Thyroid gland (tissue), 4 donors: ENCODE results near the gene OSBP2. TPM values are rescaled to one million over a fixed set of nuclear protein-coding genes. Genes with fewer than 3 reads are reported as not detected.

Experiments used
- DNase-seq, 2 donors: peaks; one replicate each; pipeline ENCODE4 v3.0.0-alpha.2; 2019
- H3K27ac ChIP-seq, 3 donors: fragments of 200-600 bp; sonication (generic); 1 replicate in 2 of 3; 2 replicates in 1 of 3; pipeline ENCODE4 v1.5.1; 2016 to 2019; ENCODE audit warnings: mild to moderate bottlenecking in 1 of 3, moderate library complexity in 1 of 3
- H3K27me3 ChIP-seq: fragments of 200-600 bp; sonication (generic); one replicate; pipeline ENCODE4 v1.5.1; 2019
- H3K36me3 ChIP-seq, 2 donors: fragments of 200-600 bp; sonication (generic); one replicate each; pipeline ENCODE4 v1.5.1; 2016 to 2019
- H3K4me1 ChIP-seq, 2 donors: fragments of 200-600 bp; sonication (generic); one replicate each; pipeline ENCODE4 v1.5.1; 2017 to 2019
- H3K4me3 ChIP-seq, 3 donors: fragments of 200-600 bp; sonication (generic); replicated peaks in 1 of 3; 1 replicate in 2 of 3; 2 replicates in 1 of 3; pipeline ENCODE4 v1.5.1; 2016; ENCODE audit warnings: mild to moderate bottlenecking in 1 of 3
- H3K9me3 ChIP-seq: fragments of 200-600 bp; sonication (generic); one replicate; pipeline ENCODE4 v1.5.1; 2017
- POLR2A ChIP-seq, 2 donors: fragments of 450-650 bp; IDR thresholded peaks; one replicate each; pipeline ENCODE4 v1.6.1; 2017; ENCODE audit warnings: antibody characterized with exemption in 2 of 2, mild to moderate bottlenecking in 2 of 2, moderate library complexity in 1 of 2
- WGBS, 2 donors: methylation state at CpG; one replicate each; pipeline ENCODE4 v1.1.5; 2017; 5-methylcytosine and 5-hydroxymethylcytosine counted together
- intact Hi-C: fragments of 100-400 bp; cut with DNase I; formaldehyde crosslinking; loops from one replicate; pipeline ENCODE4 v1.15.1; 2023
- total RNA-seq, 4 donors: library from RNA; depleted of rRNA; stranded (reverse); fragments of >200 nt; gene quantifications; one replicate each; pipeline ENCODE4 v1.2.3, GENCODE V29; 2016
- TF ChIP-seq, protein P1 (sequence below), 6 experiments: fragments of 200-600 bp in 3 of 6; fragments of 450-650 bp in 3 of 6; sonication (generic) in 3 of 6; IDR thresholded peaks; one replicate each; pipeline ENCODE4 v1.5.1; 2016 to 2019; ENCODE audit warnings: antibody characterized with exemption in 6 of 6, mild to moderate bottlenecking in 2 of 6, inconsistent platforms in 1 of 6, moderate library complexity in 1 of 6

OSBP2 gene
- total RNA-seq, 4 donors from 2014 or later = 7.8 to 13.4 (median 11.5) TPM

DNA sequence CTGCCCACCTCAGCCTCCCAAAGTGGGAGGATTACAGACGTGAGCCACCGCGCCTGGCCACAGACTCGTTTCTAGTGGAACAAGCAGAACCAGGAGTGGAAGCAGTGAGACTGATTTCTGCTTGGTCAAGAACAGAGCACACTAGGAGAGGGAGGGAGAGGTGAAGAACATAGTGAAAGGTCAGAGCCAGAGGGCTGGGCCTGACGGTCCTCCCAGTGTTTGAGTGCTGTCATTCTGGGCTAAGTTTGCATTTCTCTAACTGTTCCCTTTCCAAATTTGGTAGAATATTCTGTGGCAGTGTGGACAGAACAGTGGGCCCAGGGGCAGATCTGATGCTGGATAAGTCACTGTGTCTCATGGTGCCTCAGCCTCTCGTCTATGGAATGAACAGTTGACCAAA, 55.2 kb downstream of the OSBP2 start:
- no peak overlapping the region for H3K4me3 ChIP-seq
- TF ChIP-seq, protein P1, sequence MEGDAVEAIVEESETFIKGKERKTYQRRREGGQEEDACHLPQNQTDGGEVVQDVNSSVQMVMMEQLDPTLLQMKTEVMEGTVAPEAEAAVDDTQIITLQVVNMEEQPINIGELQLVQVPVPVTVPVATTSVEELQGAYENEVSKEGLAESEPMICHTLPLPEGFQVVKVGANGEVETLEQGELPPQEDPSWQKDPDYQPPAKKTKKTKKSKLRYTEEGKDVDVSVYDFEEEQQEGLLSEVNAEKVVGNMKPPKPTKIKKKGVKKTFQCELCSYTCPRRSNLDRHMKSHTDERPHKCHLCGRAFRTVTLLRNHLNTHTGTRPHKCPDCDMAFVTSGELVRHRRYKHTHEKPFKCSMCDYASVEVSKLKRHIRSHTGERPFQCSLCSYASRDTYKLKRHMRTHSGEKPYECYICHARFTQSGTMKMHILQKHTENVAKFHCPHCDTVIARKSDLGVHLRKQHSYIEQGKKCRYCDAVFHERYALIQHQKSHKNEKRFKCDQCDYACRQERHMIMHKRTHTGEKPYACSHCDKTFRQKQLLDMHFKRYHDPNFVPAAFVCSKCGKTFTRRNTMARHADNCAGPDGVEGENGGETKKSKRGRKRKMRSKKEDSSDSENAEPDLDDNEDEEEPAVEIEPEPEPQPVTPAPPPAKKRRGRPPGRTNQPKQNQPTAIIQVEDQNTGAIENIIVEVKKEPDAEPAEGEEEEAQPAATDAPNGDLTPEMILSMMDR (IDR thresholded peaks at IDR 0.05) = no peak
- no peak for TF ChIP-seq POLR2A (IDR thresholded peaks at IDR 0.05)
- no peaks in the 10 kb centered on the region for H3K9me3 ChIP-seq
- no peak for DNase-seq
- H3K27me3 ChIP-seq = no peaks in the 10 kb centered on the region
- WGBS, 2 donors = 71 to 73% methylated on average over 6 of the region's 6 CpGs
- H3K27ac ChIP-seq = no peak overlapping the region
- intact Hi-C loops = no loop called here
- H3K4me1 ChIP-seq = no peaks in the 10 kb centered on the region
- no peaks in the 10 kb centered on the region for H3K36me3 ChIP-seq

DNA sequence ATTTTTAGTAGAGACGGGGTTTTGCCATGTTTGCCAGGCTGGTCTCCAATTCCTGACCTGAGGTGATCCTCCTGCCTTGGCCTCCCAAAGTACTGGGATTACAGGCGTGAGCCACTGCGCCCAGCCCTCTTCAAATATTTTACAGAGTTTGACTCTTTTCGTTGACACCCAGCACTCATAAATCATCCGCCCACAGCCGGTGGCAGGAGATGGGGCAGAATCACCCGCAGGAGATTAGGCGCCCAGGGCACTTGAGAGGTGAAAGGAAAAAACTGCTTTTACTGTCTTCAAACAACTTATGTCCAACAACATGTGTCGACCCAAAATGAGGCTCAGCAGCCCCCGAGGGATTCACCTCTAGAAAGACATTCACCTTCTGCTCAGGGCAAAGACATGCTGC, 56.9 kb downstream of the OSBP2 start:
- Histone ChIP-seq H3K36me3 (no peaks in the 10 kb centered on the region), H3K27ac (no peak overlapping the region), H3K4me1 (no peaks in the 10 kb centered on the region), H3K9me3 (no peaks in the 10 kb centered on the region), H3K4me3 (no peak overlapping the region), H3K27me3 (no peaks in the 10 kb centered on the region)
- intact Hi-C loops = no loop called here
- 92 to 93% methylated on average over 10 of the region's 10 CpGs for WGBS, 2 donors
- no peak for TF ChIP-seq POLR2A (IDR thresholded peaks at IDR 0.05)
- TF ChIP-seq, protein P1 (IDR thresholded peaks at IDR 0.05) = no peak
- DNase-seq = no peak

DNA sequence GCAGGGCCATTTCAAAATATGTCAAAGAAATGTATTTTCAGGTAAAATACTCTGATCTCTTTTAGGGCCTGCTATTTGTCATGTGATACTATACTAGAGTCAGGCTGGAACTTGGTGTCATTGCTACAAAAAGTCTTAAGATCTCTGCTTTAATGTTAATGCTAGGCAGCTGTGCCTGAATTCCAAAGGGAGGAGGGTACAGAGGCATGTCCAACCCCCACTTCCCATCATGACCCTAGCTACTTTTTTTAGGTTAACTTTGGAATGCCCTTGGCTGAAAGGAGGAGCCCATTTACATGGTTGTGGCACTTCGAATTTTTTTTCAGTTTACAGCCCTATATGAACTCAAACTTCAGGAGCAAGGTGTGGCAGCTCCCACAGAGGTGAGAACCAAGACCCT, 58.1 kb downstream of the OSBP2 start:
- H3K4me1 ChIP-seq = no peaks in the 10 kb centered on the region
- H3K9me3 ChIP-seq = no peaks in the 10 kb centered on the region
- TF ChIP-seq, protein P1 (IDR thresholded peaks at IDR 0.05) = no peak
- no peak for TF ChIP-seq POLR2A (IDR thresholded peaks at IDR 0.05)
- H3K4me3 ChIP-seq = no peak overlapping the region
- WGBS, 2 donors = 83 to 90% methylated on average over 1 of the region's 1 CpG
- no peaks in the 10 kb centered on the region for H3K36me3 ChIP-seq
- DNase-seq = no peak
- H3K27me3 ChIP-seq = no peaks in the 10 kb centered on the region
- intact Hi-C loops = no loop called here
- H3K27ac ChIP-seq = no peak overlapping the region

DNA sequence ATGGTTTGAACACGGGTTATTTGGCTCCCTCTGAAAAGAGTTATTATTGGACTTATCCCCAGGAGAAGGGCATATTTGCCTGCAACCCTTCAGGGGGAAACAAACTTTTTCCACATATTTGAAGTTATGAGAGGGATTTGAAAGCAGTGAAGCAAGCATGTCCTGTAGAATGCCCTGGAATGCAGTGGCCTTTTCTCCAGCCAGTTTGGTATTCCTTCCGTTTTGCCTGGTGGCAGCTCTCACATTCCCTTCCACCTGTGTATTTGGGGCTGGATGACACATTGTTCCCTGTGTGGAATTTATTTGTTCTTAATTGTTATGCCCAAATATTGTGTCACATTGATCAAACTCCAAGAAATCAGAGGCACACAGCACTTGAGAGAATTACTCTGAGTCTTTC, 59.0 kb downstream of the OSBP2 start:
- Histone ChIP-seq H3K4me3 (no peak overlapping the region), H3K27ac (no peak overlapping the region), H3K36me3 (no peaks in the 10 kb centered on the region), H3K4me1 (no peaks in the 10 kb centered on the region), H3K9me3 (no peaks in the 10 kb centered on the region), H3K27me3 (no peaks in the 10 kb centered on the region)
- DNase-seq = no peak
- intact Hi-C loops = no loop called here
- WGBS, 2 donors = 91 to 93% methylated on average over 2 of the region's 2 CpGs
- TF ChIP-seq POLR2A (IDR thresholded peaks at IDR 0.05) = no peak
- TF ChIP-seq, protein P1 (IDR thresholded peaks at IDR 0.05) = no peak

DNA sequence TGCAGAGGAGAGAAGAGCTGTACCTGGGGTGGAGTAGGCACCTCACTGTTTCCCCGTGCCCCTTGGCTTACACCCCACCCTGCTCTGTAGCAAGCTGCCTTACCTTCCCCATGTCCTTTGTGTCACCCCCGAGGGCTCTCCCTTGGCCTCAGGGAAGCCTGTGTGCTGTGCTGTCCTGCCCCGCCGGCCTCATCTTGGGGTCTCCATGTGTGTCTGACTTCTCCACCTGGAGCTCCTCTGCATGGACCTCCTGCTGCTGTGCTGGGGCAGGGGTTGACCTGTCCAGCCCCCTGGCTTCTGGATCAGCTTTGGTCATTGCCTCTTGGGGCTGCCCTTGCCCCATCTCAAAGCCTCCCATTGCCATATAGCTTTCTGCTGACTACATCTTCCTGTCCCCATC, 59.8 kb downstream of the OSBP2 start:
- no peaks in the 10 kb centered on the region for H3K27me3 ChIP-seq
- WGBS, 2 donors = 89 to 96% methylated on average over 4 of the region's 4 CpGs
- no peak overlapping the region for H3K4me3 ChIP-seq
- TF ChIP-seq, protein P1 (IDR thresholded peaks at IDR 0.05) = no peak
- no peak for TF ChIP-seq POLR2A (IDR thresholded peaks at IDR 0.05)
- no peaks in the 10 kb centered on the region for H3K4me1 ChIP-seq
- DNase-seq = no peak
- intact Hi-C loops = no loop called here
- no peak overlapping the region for H3K27ac ChIP-seq
- no peaks in the 10 kb centered on the region for H3K36me3 ChIP-seq
- no peaks in the 10 kb centered on the region for H3K9me3 ChIP-seq
